ENCODE results near the gene DCAF5.

Gene DCAF5

GRCh38 chr14:69142101-69142500 is 10.8 kb downstream of the DCAF5 start:
- WGBS, 2 experiments (ENCODE audit: insufficient coverage in 2 of 2), result 94 to 95% methylated on average over 4 to 5 of the region's 5 CpGs
- H3K27ac ChIP-seq (ENCODE audit: low read depth, low read length, severe bottlenecking), result no peak overlapping the region
- no peak overlapping the region for H3K4me3 ChIP-seq (ENCODE audit: extremely low read depth, insufficient read depth, low read length, poor library complexity, severe bottlenecking)
- peaks cover 18% of the 10 kb centered on the region for H3K36me3 ChIP-seq (ENCODE audit: control insufficient read depth, insufficient read depth, low read length)
- no peaks in the 10 kb centered on the region for H3K9me3 ChIP-seq (ENCODE audit: control insufficient read depth, low read length)
- peaks cover 17% of the 10 kb centered on the region for H3K4me1 ChIP-seq (ENCODE audit: control insufficient read depth, insufficient read depth, low read length, poor library complexity, severe bottlenecking)

- Histone ChIP-seq H3K27ac (ENCODE audit: low read depth, low read length, severe bottlenecking) (no peak overlapping the region), H3K4me1 (ENCODE audit: control insufficient read depth, insufficient read depth, low read length, poor library complexity, severe bottlenecking) (peaks cover 18% of the 10 kb centered on the region), H3K36me3 (ENCODE audit: control insufficient read depth, insufficient read depth, low read length) (peaks cover 17% of the 10 kb centered on the region), H3K9me3 (ENCODE audit: control insufficient read depth, low read length) (no peaks in the 10 kb centered on the region), H3K4me3 (ENCODE audit: extremely low read depth, insufficient read depth, low read length, poor library complexity, severe bottlenecking) (no peak overlapping the region)
- WGBS, 2 experiments (ENCODE audit: insufficient coverage in 2 of 2), result 83 to 100% methylated on average over 1 of the region's 1 CpG
These were observed 11.4 kb downstream of the DCAF5 start for GRCh38 chr14:69141550-69141949.

GRCh38 chr14:69139743-69140142 is 13.2 kb downstream of the DCAF5 start:
- H3K9me3 ChIP-seq (ENCODE audit: control insufficient read depth, low read length), result no peaks in the 10 kb centered on the region
- 76 to 79% methylated on average over 5 to 7 of the region's 7 CpGs for WGBS, 2 experiments (ENCODE audit: insufficient coverage in 2 of 2)

GRCh38 chr14:69137843-69138535 is 14.9 kb downstream of the DCAF5 start:
- WGBS, 2 experiments (ENCODE audit: insufficient coverage in 2 of 2), result 80% methylated on average over 1 of the region's 2 CpGs; no CpG with 5 or more reads in 1 of the 2 experiments
- Histone ChIP-seq H3K36me3 (ENCODE audit: control insufficient read depth, insufficient read depth, low read length) (peaks cover 5% of the 10 kb centered on the region), H3K9me3 (ENCODE audit: control insufficient read depth, low read length) (no peaks in the 10 kb centered on the region), H3K4me3 (ENCODE audit: extremely low read depth, insufficient read depth, low read length, poor library complexity, severe bottlenecking) (no peak overlapping the region), H3K4me1 (ENCODE audit: control insufficient read depth, insufficient read depth, low read length, poor library complexity, severe bottlenecking) (peaks cover 23% of the 10 kb centered on the region), H3K27ac (ENCODE audit: low read depth, low read length, severe bottlenecking) (peak overlapping the region; percentile 75)

More at GRCh38 chr14:69139743-69140142, 13.2 kb downstream of the DCAF5 start:
- Histone ChIP-seq H3K27ac (ENCODE audit: low read depth, low read length, severe bottlenecking) (no peak overlapping the region), H3K4me3 (ENCODE audit: extremely low read depth, insufficient read depth, low read length, poor library complexity, severe bottlenecking) (no peak overlapping the region), H3K36me3 (ENCODE audit: control insufficient read depth, insufficient read depth, low read length) (peaks cover 13% of the 10 kb centered on the region), H3K4me1 (ENCODE audit: control insufficient read depth, insufficient read depth, low read length, poor library complexity, severe bottlenecking) (peaks cover 18% of the 10 kb centered on the region)

GRCh38 chr14:69137416-69137815 is 15.5 kb downstream of the DCAF5 start:
- Histone ChIP-seq H3K4me3 (ENCODE audit: extremely low read depth, insufficient read depth, low read length, poor library complexity, severe bottlenecking) (no peak overlapping the region), H3K36me3 (ENCODE audit: control insufficient read depth, insufficient read depth, low read length) (peaks cover 4% of the 10 kb centered on the region), H3K4me1 (ENCODE audit: control insufficient read depth, insufficient read depth, low read length, poor library complexity, severe bottlenecking) (peaks cover 28% of the 10 kb centered on the region), H3K9me3 (ENCODE audit: control insufficient read depth, low read length) (no peaks in the 10 kb centered on the region), H3K27ac (ENCODE audit: low read depth, low read length, severe bottlenecking) (no peak overlapping the region)
- no CpG with 5 or more reads among the region's 1 CpG for WGBS, 2 experiments (ENCODE audit: insufficient coverage in 2 of 2)

- Histone ChIP-seq H3K36me3 (ENCODE audit: control insufficient read depth, insufficient read depth, low read length) (peaks cover 4% of the 10 kb centered on the region), H3K9me3 (ENCODE audit: control insufficient read depth, low read length) (no peaks in the 10 kb centered on the region), H3K4me1 (ENCODE audit: control insufficient read depth, insufficient read depth, low read length, poor library complexity, severe bottlenecking) (peaks cover 30% of the 10 kb centered on the region), H3K4me3 (ENCODE audit: extremely low read depth, insufficient read depth, low read length, poor library complexity, severe bottlenecking) (no peak overlapping the region), H3K27ac (ENCODE audit: low read depth, low read length, severe bottlenecking) (no peak overlapping the region)
- 90 to 100% methylated on average over 1 to 2 of the region's 4 CpGs for WGBS, 2 experiments (ENCODE audit: insufficient coverage in 2 of 2)
These were observed 17.8 kb downstream of the DCAF5 start for GRCh38 chr14:69135133-69135532.

- H3K4me3 ChIP-seq (ENCODE audit: extremely low read depth, insufficient read depth, low read length, poor library complexity, severe bottlenecking), result no peak overlapping the region
- peaks cover 30% of the 10 kb centered on the region for H3K4me1 ChIP-seq (ENCODE audit: control insufficient read depth, insufficient read depth, low read length, poor library complexity, severe bottlenecking)
- WGBS, 2 experiments (ENCODE audit: insufficient coverage in 2 of 2), result 83 to 100% methylated on average over 1 of the region's 3 CpGs
- H3K27ac ChIP-seq (ENCODE audit: low read depth, low read length, severe bottlenecking), result peak overlapping the region; percentile 64
- no peaks in the 10 kb centered on the region for H3K36me3 ChIP-seq (ENCODE audit: control insufficient read depth, insufficient read depth, low read length)
- H3K9me3 ChIP-seq (ENCODE audit: control insufficient read depth, low read length), result no peaks in the 10 kb centered on the region
These were observed 19.5 kb downstream of the DCAF5 start for GRCh38 chr14:69133206-69134125.

- Histone ChIP-seq H3K36me3 (ENCODE audit: control insufficient read depth, insufficient read depth, low read length) (no peaks in the 10 kb centered on the region), H3K4me1 (ENCODE audit: control insufficient read depth, insufficient read depth, low read length, poor library complexity, severe bottlenecking) (peaks cover 24% of the 10 kb centered on the region), H3K4me3 (ENCODE audit: extremely low read depth, insufficient read depth, low read length, poor library complexity, severe bottlenecking) (no peak overlapping the region), H3K9me3 (ENCODE audit: control insufficient read depth, low read length) (no peaks in the 10 kb centered on the region), H3K27ac (ENCODE audit: low read depth, low read length, severe bottlenecking) (peak overlapping the region; percentile 64)
- 100% methylated on average over 1 to 2 of the region's 4 CpGs for WGBS, 2 experiments (ENCODE audit: insufficient coverage in 2 of 2)
These were observed 20.3 kb downstream of the DCAF5 start for GRCh38 chr14:69132513-69133181.

GRCh38 chr14:69131176-69131575 is 21.7 kb downstream of the DCAF5 start:
- no CpG with 5 or more reads among the region's 2 CpGs for WGBS, 2 experiments (ENCODE audit: insufficient coverage in 2 of 2)
- Histone ChIP-seq H3K4me3 (ENCODE audit: extremely low read depth, insufficient read depth, low read length, poor library complexity, severe bottlenecking) (no peak overlapping the region), H3K9me3 (ENCODE audit: control insufficient read depth, low read length) (no peaks in the 10 kb centered on the region), H3K27ac (ENCODE audit: low read depth, low read length, severe bottlenecking) (no peak overlapping the region), H3K36me3 (ENCODE audit: control insufficient read depth, insufficient read depth, low read length) (no peaks in the 10 kb centered on the region), H3K4me1 (ENCODE audit: control insufficient read depth, insufficient read depth, low read length, poor library complexity, severe bottlenecking) (peaks cover 17% of the 10 kb centered on the region)

- Histone ChIP-seq H3K4me3 (ENCODE audit: extremely low read depth, insufficient read depth, low read length, poor library complexity, severe bottlenecking) (no peak overlapping the region), H3K4me1 (ENCODE audit: control insufficient read depth, insufficient read depth, low read length, poor library complexity, severe bottlenecking) (peaks cover 17% of the 10 kb centered on the region), H3K27ac (ENCODE audit: low read depth, low read length, severe bottlenecking) (peak overlapping the region; percentile 69), H3K36me3 (ENCODE audit: control insufficient read depth, insufficient read depth, low read length) (no peaks in the 10 kb centered on the region), H3K9me3 (ENCODE audit: control insufficient read depth, low read length) (no peaks in the 10 kb centered on the region)
- WGBS, 2 experiments (ENCODE audit: insufficient coverage in 2 of 2), result 18 to 29% methylated on average over 5 to 6 of the region's 7 CpGs
These were observed 23.5 kb downstream of the DCAF5 start for GRCh38 chr14:69129264-69129880.
